Measurements from ENCODE around the gene ZKSCAN1. TPM values are rescaled to one million over a fixed set of nuclear protein-coding genes. Genes with fewer than 3 reads are reported as not detected.
"Not testable (repeated sequence)": the region's sequence is repeated elsewhere in the genome, so short reads cannot be mapped to it uniquely, and the experiment has no call there.

ZKSCAN1 gene
- total RNA-seq, 1 donor from 2014 or later, result 36.6 TPM

DNA sequence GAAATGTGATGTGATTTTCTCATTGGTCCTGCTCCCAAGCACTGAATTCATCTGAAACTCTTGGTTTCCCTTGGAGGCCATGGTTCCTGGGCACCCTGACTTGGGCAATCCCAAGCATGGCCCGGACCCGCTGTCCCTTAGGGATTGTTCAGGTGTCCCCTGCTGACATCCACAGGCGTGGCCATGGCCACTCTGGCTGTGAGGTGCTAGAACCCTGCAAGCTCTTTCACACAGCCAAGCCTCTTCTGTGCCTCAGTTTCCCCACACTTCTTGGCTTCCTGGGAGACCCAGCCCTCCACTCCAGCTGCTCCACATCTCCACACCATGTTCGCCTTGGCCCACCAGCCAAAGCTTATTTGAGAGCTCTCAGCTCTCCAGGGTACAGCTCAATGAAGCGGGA lies 27.6 kb upstream of the ZKSCAN1 start:
- Histone ChIP-seq H3K9me3 (no peaks in the 10 kb centered on the region), H3K27me3 (no peaks in the 10 kb centered on the region), H3K4me3 (no peak overlapping the region), H3K27ac (no peak overlapping the region), H3K36me3 (no peaks in the 10 kb centered on the region), H3K4me1 (peaks cover 11% of the 10 kb centered on the region)
- intact Hi-C loops (cut with DNase I), result no loop called here
- no peak for TF ChIP-seq POLR2A (IDR thresholded peaks at IDR 0.05)
- TF ChIP-seq POLR2AphosphoS5 (IDR thresholded peaks at IDR 0.05; ENCODE audit: insufficient read depth in 1 of 2, low read depth in 1 of 2), result no peak
- TF ChIP-seq, protein P1, sequence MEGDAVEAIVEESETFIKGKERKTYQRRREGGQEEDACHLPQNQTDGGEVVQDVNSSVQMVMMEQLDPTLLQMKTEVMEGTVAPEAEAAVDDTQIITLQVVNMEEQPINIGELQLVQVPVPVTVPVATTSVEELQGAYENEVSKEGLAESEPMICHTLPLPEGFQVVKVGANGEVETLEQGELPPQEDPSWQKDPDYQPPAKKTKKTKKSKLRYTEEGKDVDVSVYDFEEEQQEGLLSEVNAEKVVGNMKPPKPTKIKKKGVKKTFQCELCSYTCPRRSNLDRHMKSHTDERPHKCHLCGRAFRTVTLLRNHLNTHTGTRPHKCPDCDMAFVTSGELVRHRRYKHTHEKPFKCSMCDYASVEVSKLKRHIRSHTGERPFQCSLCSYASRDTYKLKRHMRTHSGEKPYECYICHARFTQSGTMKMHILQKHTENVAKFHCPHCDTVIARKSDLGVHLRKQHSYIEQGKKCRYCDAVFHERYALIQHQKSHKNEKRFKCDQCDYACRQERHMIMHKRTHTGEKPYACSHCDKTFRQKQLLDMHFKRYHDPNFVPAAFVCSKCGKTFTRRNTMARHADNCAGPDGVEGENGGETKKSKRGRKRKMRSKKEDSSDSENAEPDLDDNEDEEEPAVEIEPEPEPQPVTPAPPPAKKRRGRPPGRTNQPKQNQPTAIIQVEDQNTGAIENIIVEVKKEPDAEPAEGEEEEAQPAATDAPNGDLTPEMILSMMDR (IDR thresholded peaks at IDR 0.05), result no peak
- no peak for DNase-seq (ENCODE audit: extremely low spot score in 2 of 2)

DNA sequence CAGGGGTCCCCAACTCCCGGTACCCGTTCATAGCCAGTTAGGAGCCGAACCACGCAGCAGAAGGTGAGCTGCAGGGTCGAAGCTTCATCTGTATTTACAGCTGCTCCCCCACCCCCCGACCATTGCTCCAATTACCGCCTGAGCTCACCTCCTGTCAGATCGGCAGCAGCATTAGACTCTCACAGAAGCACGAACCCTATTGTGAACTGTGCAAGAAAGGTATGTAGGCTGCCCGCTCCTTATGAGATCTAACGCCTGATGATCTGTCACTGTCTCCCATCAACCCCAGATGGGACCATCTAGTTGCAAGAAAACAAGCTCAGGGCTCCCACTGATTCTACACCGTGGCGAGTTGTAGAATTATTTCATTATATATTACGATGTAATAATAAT lies 24.9 kb upstream of the ZKSCAN1 start:
- intact Hi-C loops (cut with DNase I), result loop anchor here (5.0 kb wide), 1 partner anchor 92 kb away; the partner anchor contains the start of gene ZNF3
- no peak for DNase-seq (ENCODE audit: extremely low spot score in 2 of 2)
- TF ChIP-seq POLR2A (IDR thresholded peaks at IDR 0.05) (no peak), POLR2AphosphoS5 (IDR thresholded peaks at IDR 0.05; ENCODE audit: insufficient read depth in 1 of 2, low read depth in 1 of 2) (no peak)
- TF ChIP-seq, protein P1 (IDR thresholded peaks at IDR 0.05), result no peak
- Histone ChIP-seq H3K36me3 (no peaks in the 10 kb centered on the region), H3K9me3 (no peaks in the 10 kb centered on the region), H3K4me3 (no peak overlapping the region), H3K27me3 (no peaks in the 10 kb centered on the region), H3K4me1 (peaks cover 21% of the 10 kb centered on the region), H3K27ac (no peak overlapping the region)

DNA sequence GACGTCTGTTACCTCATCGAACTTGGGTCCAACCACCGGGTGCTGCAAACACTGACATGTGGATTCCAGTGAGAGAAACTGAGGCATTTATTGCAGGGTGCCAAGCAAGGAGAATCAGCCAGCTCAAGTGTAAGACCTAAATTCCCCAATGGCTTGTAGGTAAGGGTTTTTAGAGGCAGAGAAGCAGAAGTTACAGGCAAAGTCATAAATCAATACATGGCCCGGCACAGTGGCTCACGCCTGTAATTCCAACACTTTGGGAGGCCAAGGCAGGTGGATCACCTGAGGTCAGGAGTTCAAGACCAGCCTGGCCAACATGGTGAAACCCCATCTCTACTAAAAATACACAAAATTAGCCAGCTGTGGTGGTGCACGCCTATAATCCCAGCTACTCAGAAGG lies 23.9 kb upstream of the ZKSCAN1 start:
- intact Hi-C loops (cut with DNase I), result loop anchor here (5.0 kb wide), 1 partner anchor 91 kb away; the partner anchor contains the start of gene ZNF3
- H3K4me3 ChIP-seq; DNase-seq (ENCODE audit: extremely low spot score in 2 of 2); H3K36me3 ChIP-seq; H3K27me3 ChIP-seq; H3K27ac ChIP-seq; H3K9me3 ChIP-seq: not testable (repeated sequence)
- peaks cover 21% of the 10 kb centered on the region for H3K4me1 ChIP-seq

DNA sequence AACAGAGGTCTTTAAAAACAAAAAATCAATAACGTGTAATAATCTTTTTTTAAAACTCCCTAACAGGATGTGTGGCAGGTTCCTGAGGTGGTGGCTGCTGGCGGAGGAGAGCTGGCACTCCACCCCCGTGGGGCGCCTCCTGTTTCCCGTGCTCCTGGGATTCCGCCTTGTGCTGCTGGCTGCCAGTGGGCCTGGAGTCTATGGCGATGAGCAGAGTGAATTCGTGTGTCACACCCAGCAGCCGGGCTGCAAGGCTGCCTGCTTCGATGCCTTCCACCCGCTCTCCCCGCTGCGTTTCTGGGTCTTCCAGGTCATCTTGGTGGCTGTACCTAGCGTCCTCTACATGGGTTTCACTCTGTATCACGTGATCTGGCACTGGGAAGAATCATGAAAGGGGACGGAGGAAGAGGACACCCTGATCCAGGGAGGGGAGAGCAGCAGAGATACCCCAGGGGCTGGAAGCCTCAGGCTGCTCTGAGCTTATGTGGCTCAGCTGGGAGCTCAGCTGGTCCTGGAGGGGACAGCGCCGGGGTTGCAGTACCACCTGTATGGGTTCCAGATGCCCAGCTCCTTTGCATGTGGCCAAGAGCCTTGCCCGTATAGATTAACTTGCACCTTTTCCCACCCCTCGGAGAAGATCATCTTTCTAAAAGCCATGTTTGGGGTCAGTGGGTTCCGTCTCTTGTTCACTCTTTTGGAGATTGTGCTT lies 22.9 kb upstream of the ZKSCAN1 start:
- Histone ChIP-seq H3K27me3 (no peaks in the 10 kb centered on the region), H3K4me1 (peaks cover 25% of the 10 kb centered on the region), H3K4me3 (no peak overlapping the region), H3K36me3 (no peaks in the 10 kb centered on the region), H3K27ac (no peak overlapping the region), H3K9me3 (no peaks in the 10 kb centered on the region)
- no peak for DNase-seq (ENCODE audit: extremely low spot score in 2 of 2)
- intact Hi-C loops (cut with DNase I), result loop anchor here (5.0 kb wide), 1 partner anchor 90 kb away; the partner anchor contains the start of gene ZNF3
- TF ChIP-seq POLR2AphosphoS5 (IDR thresholded peaks at IDR 0.05; ENCODE audit: insufficient read depth in 1 of 2, low read depth in 1 of 2), result no peak
- TF ChIP-seq, protein P1 (IDR thresholded peaks at IDR 0.05), result no peak
- no peak for TF ChIP-seq POLR2A (IDR thresholded peaks at IDR 0.05)

DNA sequence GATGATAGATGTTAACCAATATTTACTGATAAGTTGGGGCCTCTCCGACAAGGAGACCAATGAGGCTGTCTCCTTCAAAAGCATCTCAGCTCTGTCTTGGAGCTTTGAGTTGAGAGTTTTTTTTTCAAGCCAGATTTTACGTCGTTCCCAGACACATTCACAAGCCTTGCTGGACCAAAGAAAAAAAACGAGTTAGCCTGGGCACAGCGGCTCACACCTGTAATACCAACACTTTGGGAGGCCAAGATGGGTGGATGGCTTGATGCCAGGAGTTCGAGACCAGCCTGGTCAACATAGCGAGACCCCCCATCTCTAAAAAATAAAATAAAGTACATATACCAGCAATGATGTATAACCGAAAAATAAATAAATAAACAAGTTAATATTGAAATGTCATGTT lies 20.6 kb upstream of the ZKSCAN1 start:
- peaks cover 31% of the 10 kb centered on the region for H3K4me1 ChIP-seq
- intact Hi-C loops (cut with DNase I), result loop anchor here (5.0 kb wide), 1 partner anchor 87 kb away; the partner anchor contains the start of gene ZNF3

More for the DNA sequence above, 20.6 kb upstream of the ZKSCAN1 start:
- DNase-seq (ENCODE audit: extremely low spot score in 2 of 2), result no peak
- TF ChIP-seq POLR2A (IDR thresholded peaks at IDR 0.05), result no peak
- H3K27me3 ChIP-seq, result no peaks in the 10 kb centered on the region
- H3K27ac ChIP-seq, result no peak overlapping the region
- no peaks in the 10 kb centered on the region for H3K36me3 ChIP-seq
- no peaks in the 10 kb centered on the region for H3K9me3 ChIP-seq
- no peak overlapping the region for H3K4me3 ChIP-seq
